Activated gamma-delta T cell treated with anti-CD3 and anti-CD28 coated beads, Interleukin-2, amount 50 U/mL, for 16 hours (primary cell): ENCODE measurements around the gene PRXL2B.
"Not testable (repeated sequence)": the region's sequence is repeated elsewhere in the genome, so short reads cannot be mapped to it uniquely, and the experiment has no call there.

Source experiments
- DNase-seq: peaks from one replicate; pipeline ENCODE4 v3.0.0-alpha.2; 2020; ENCODE audit warnings: low read depth

Gene PRXL2B

GRCh38 chr1:2586154-2587070 lies at the start of gene PRXL2B:
Gene PRXL2B, plus strand, starts transcription at chr1:2586777. Its CDS starts 109 bp downstream, at chr1:2586886.
- DNase-seq: peak; percentile 95

- DNase-seq: no peak
Measured at GRCh38 chr1:2537784-2538115, 48.8 kb upstream of the PRXL2B start.

DNA sequence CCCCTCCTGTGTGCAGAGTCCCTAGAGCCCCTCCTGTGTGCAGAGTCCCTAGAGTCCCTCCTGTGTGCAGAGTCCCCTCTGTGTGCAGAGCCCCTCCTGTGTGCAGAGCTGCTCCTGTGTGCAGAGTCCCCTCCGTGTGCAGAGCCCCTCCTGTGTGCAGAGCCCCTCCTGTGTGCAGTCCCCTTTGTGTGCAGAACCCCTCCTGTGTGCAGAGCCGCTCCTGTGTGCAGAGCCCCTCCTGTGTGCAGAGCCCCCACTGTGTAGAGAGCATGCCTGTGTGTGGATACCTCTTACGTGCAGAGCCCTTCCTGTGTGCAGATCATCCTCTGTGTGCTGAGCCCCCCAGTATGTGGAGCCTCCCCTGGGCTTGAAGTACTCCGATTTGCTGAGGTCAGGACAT lies 48.2 kb upstream of the PRXL2B start:
- DNase-seq: no peak

DNA sequence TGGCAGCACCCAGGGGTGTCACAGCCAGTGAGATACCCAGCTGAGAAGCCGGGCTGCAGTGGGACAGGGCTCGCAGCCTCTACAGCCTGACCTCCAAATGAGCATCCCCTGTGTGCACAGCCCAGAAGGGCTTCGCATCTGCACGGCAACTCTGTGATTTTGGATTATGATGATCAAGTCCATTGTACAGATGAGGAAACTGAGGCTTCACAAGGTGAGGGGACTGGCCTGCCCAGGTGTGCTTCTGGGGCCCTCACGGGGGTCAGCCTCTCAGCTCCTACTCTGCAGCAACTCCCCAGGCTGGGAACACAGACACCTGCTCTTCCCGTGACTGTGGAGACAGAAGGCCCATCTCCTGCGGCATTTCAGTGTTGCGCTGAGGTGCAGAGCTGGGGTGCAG lies 47.7 kb upstream of the PRXL2B start:
- no peak for DNase-seq

GRCh38 chr1:2539312-2539907 lies 47.2 kb upstream of the PRXL2B start:
- DNase-seq: no peak

DNA sequence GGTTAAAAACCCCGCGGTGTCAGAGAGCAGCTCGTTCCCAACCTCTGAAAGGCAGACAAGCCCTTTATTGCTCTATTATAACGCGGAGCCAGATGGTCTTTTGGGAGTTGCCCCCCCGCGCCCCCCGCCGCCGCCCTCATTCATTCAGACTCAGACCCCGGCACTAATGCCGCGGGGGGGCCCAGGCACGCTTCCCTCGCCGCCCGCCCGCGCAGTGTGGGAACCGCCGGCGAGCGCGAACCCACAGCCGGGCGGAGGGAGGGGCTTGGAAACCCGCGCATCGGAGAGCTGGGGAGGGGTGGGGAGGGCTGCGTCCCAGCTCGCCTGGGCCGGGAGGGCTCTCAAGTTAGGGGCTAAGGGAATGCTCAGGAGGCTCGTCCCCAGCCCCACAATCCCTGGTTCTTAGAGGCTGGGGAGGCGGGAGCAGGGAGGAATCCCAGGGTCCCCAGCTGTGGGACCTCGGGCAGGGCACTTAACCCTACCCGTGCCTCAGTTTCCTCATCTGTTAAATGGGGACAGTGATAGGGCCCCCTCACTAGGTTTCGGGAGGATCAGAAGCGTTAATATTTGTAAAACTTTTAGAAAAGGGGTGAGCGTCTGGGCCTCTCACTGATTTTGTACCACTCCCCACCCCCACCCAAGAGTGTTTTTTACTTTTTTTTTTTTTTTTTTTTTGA lies 45.6 kb upstream of the PRXL2B start:
- no peak for DNase-seq

DNA sequence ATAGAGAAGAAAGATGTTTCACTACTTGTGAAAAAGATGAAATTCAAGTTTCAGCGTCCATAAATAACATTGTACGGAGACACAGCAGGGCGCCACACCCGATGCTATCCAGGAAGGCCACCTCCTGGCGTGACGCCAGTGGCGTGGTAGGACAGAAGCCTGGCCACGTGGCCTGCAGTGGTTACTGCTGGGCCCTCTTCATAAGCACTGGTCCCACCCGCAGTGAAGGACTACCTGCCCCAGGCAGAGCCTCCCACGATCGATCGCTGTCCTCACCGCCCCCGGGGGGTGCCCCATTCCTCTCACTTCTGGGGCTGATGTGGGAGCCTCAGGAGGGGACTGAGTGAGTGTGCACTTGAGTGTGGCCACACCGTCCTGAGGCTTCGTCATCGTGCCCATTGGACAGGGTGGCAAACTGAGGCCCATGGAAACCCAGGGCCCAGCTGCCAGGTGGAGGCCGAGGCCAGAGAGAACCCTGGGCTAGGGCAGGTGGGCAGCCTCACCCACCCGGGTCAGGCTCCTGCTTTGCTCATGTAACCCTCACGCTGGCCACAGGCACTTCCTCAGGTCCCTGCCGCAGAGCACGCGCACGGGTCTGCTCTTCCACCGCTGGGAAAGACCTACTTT lies 44.8 kb upstream of the PRXL2B start:
- no peak for DNase-seq

DNA sequence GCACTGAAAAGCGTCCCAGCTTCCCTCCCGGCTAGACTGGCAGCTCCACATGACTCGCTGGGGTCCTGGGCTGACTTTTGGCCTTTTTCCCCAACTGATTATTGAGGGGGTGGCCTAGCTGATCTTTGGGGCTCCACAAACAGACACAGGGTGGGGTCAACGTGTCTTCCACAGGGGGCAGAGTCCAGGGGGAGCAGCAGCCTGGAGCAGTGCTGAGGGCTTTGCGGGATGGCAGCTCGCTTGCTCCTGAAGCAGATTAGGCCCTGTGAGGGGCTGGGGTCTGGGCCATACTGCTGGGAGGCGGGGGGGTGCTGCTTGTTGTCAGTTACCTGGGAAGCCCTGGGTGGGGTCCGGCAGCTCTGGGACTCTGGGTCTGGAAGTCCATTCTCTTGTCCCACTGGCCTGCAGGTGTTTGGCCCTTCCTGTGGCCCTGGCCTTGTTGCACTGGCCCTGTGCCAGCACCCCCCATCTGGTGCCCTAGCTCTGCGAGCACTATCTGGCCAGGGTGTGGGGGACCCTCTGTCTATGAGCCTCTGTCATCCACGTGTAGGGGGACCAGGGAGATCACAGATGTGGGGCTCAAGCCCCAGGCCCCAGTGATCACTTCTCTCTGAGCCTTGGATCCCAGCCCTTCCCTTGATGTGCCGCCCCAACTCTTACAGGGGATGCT lies 44.2 kb upstream of the PRXL2B start:
- DNase-seq: no peak

DNA sequence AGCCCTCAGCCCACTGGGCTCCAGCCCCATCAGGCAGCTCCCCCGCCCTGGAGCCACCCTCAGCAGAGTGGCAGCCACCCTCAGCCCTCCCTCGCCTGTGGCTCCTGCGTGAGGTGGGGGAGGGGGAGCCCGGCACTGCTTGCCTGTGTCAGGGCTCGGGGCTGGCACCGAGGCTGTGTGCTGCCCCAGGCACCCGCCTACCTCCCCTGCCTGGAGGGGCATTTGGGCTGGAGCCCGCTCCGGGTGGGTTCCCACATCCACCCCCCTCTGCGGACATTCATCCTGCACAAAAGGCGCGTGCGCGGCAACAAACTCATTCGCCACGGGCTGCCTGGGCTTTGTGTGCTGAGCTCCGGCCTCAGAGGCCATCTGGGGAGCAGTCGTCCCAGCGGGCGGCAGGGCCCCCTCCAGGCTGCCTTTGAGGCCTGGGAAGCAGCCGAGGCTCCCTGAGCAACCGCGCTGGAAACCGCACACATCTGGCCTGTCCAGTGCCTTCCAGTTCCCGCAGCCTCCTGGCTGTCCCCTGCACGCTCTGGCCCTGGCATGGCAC lies 43.0 kb upstream of the PRXL2B start:
- no peak for DNase-seq

GRCh38 chr1:2544093-2544874 lies 42.3 kb upstream of the PRXL2B start:
- no peak for DNase-seq

- DNase-seq: no peak
Measured at GRCh38 chr1:2544875-2545640, 41.5 kb upstream of the PRXL2B start.

GRCh38 chr1:2545754-2546514 lies 40.6 kb upstream of the PRXL2B start:
- DNase-seq: peak; percentile 76

DNA sequence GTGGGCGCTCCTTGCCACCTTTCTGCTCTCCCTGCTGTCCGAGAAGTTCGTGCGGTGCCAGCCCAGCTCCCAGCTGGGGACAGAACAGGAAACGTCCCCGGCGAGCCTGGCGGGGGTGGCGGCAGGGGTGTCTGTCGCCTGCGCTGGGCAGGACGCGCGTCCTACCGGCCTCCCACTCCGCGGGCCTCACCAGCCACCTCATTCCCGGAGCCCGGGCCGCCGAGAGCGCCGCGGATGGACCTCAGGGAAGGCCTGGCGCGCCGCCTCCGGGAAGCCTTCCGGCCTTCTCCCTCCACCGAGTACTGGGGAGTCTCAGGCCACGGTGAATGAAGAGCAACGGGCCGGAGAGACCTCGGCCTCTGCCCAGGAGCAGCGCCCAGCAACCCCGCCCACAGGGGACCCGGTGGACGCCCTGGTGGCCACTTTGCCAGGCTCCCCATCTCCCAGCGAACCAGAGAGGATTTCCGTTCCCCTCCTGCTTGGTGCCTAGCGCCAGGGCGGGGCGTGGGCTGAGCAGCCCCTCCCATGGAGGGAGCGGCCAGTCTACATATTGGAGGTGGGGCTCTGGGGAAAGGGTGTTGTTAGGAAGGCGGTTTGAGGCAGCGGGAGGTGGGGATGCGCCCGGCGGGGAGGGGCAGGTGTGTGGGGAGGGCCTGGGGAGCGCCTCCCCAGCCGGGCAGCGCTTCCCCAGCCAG lies 39.9 kb upstream of the PRXL2B start:
- DNase-seq: peak; percentile 61

GRCh38 chr1:2547210-2548067 lies 39.1 kb upstream of the PRXL2B start:
- no peak for DNase-seq

DNA sequence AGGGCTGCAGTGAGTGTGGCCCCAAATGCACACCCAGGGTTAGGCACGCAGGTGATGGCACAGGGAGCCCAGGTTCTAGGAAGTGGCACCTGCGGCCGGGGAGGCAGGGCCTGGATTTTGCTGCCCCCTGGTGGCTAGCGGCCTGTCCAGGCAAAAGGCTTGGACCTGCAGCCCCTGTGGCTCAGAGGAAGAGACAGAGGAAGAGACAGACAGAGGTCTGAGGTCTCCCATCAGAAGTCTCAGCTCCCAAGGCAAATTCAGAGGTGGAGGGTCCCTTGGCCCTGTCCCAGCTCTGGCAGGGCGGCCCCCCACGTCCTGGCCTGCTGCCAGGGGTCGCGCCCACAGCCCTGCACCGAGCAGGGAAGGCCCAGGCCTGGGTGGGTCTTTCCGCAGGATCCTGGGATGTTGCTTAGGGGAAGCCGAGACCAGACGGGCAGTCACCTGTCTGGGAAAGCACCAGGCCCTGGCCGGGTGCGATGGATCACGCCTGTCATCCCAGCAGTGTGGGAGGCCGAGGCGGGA lies 38.4 kb upstream of the PRXL2B start:
- DNase-seq: peak; percentile 72

GRCh38 chr1:2549367-2550029 lies 37.1 kb upstream of the PRXL2B start:
- not testable (repeated sequence) for DNase-seq

DNA sequence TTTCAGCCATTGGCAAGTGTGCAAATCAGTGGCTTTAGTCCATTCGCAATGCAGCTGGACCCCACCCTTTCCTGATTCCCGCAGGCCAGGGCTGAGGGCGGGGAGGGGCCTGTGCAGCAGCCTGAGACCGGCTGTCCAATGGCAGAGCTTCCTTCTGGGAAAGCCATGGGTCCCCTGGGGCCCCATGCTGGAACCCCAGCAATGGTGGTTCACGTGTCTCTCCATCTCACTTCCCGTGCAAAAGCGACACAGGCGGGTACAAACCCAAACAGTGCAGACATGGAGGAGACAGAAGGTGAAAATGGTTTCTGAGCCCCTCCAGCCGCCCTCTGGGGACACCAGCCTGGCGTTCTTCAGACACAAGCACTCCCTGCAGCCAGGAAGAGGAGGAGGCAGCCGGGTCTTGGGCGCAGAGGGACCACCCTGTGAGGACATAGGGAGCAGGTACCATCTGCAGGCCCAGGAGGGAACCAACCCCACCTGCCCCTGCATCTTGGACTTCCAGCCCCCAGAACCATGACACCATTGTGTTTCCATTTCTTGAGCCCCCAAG lies 36.2 kb upstream of the PRXL2B start:
- not testable (repeated sequence) for DNase-seq
